HG02610 (cell line): ENCODE results near the gene RELN.
"Not testable (repeated sequence)": the region's sequence is repeated elsewhere in the genome, so short reads cannot be mapped to it uniquely, and the experiment has no call there.

Experiments
- ATAC-seq: cut with Tn5 transposase; IDR thresholded peaks from one replicate; pipeline ENCODE4 v1.9.1; 2021; ENCODE audit warnings: mild to moderate bottlenecking, moderate library complexity; ENCODE audit not compliant: unreplicated experiment

Gene RELN

DNA sequence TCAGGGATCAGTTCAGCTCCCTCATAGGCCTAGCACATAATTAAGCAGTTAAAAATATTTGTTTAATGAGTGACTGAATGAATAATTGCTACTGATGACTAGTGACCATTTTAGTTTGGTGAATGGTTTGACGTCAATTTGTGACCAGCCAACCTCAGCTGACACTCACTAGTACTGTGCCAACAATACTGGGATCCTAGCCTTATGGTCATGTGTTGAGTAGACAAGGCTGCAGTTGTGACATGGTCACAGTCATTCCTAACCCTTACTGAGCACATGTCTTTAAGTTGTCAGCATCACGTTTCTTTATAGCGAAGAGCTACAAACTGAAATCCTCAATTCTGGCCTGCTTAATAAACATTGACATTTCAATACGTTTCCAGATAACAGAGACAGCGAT lies 456.5 kb downstream of the RELN start:
- ATAC-seq = no peak

GRCh38 chr7:103528152-103528551 lies 461.3 kb downstream of the RELN start:
- ATAC-seq = no peak

DNA sequence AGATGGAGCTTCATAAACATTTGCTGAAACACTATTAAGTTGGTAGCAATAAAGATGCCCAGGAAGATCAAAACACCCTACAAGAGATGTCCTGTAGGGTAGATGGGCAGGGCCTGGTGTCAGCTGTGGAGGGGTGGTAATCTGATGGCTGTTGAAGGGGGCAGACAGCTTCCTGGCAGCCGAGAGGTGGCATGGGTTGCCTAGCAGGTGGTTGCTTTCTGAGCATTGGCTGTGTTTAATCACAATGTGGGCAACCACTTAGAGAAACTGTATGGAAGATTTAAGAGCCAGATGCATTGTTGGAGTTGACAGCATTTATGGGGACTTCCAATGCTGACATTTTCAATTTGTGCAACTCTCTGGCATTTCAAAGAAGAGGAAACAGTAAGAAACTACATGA lies 463.5 kb downstream of the RELN start:
- ATAC-seq = no peak

- ATAC-seq = no peak
Observed at GRCh38 chr7:103524042-103524907, 465.2 kb downstream of the RELN start.

DNA sequence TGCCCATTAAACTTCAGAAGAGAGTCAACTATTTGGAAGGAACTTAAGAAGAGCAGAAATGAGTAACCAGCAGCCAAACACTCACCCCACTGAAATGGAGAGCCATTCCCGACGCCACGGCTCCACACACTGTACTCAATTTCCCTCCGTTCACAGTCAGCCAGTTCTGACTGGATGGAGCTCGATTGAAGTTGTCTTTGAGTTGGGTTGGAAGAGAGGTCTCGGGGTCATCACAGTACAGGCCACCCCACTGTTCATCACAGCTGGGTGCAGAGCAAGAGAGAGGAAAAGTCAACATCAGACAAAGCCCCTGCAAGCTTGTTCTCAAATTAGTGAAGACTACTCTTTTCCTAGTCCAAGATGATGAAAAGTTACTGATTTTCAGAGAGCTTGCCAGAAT lies 467.5 kb downstream of the RELN start:
- ATAC-seq = no peak

DNA sequence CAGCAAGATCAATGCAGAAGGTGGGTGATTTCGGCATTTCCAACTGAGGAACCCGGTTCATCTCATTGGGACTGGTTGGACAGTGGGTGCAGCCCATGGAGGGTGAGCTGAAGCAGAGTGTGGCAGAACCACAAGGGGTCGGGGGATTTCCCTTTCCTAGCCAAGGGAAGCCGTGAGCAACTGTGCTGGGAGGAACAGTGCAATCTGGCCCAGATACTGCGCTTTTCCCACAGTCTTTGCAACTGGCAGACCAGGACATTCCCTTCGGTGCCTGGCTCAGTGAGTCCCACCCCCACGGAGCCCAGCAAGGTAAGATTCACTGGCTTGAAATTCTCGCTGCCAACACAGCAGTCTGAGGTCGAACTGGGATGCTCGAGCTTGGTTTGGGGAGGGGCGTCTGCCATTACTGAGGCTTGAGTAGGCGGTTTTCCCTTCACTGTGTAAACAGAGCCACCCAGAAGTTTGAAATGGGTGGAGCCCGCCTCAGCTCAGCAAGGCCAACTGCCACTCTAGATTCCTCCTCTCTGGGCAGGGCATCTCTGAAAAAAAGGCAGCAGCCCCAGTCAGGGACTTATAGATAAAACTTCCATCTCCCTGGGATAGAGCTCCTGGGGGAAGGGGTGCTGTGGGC lies 484.8 kb downstream of the RELN start:
- no peak for ATAC-seq

- ATAC-seq = no peak
Observed at GRCh38 chr7:103501206-103501605, 488.3 kb downstream of the RELN start.

DNA sequence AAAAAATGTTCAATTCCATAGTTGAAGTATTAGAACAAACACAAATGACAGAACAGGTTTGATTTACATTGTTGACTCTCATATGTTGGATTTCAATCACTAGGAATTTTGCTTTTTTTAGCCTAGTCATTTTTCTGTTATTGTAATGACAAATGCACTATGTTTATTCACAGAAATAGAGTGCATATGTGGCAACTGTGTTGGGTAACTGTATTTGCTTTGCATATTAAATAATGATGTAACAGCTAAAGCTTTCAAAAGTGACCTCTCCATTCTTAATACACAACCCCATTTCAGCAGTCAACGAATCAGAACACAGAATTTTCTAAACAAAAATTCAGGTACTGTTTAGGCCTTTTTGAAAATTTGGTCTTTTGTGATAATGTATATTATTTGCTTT lies 489.5 kb downstream of the RELN start:
- no peak for ATAC-seq

DNA sequence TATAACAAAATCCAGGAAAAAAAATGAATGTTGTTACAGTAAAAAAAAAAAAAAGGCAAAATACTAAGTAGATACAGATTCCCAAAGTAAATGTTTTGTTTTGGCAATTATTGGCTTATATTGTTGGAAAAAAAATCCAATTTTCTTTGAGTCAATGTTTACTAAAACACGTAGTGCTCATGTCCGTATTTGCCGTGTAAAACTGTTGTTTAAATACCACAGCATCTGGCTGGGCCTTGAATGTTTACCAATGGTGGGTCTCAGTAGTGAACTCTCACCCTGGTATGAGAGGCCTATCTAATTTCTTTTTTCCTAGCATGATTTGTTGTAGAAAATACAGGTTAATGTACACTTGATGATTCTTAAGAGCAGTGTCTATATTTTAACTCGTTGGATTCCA lies 502.0 kb downstream of the RELN start:
- no peak for ATAC-seq

GRCh38 chr7:103486873-103487272 lies 502.6 kb downstream of the RELN start:
- not testable (repeated sequence) for ATAC-seq

DNA sequence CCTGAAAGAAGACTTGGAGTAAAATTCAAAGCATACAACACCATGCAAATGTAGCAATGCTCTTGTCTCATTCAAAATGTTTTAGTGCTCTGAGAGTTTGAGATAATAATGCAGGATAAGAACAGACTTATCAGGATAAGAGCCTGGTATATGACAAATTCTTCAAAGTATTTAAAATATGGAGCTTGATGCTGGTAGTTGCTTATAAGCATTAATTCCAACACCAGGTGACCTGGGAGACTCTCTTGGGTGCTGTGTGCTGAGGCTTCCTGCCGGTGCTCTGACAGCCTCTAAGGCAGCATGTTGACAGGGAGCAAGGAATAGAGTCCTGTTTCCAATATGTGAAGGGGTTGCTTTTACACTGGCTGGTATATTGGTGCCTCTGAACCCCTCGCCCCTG lies 508.7 kb downstream of the RELN start:
- no peak for ATAC-seq

- ATAC-seq = no peak
Observed at GRCh38 chr7:103474956-103475355, 514.5 kb downstream of the RELN start.

- ATAC-seq = no peak
Observed at GRCh38 chr7:103469095-103469948, 520.1 kb downstream of the RELN start.

- no peak for ATAC-seq
Observed at GRCh38 chr7:103466814-103467213, 522.6 kb downstream of the RELN start.

DNA sequence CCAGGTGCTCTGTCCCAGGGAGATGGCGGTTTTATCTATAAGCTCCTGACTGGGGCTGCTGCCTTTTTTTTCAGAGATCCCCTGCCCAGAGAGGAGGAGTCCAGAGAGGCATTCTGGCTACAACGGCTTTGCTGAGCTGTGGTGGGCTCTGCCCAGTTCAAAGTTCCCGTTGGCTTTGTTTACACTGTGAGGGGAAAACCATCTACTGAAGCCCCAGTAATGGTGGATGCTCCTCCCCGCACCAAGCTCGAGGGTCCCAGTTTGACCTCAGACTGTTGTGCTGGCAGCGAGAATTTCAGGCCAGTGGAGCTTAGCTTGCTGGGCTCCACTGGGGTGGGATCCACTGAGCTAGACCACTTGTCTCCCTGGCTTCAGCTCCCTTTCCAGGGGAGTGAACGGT lies 527.1 kb downstream of the RELN start:
- no peak for ATAC-seq

DNA sequence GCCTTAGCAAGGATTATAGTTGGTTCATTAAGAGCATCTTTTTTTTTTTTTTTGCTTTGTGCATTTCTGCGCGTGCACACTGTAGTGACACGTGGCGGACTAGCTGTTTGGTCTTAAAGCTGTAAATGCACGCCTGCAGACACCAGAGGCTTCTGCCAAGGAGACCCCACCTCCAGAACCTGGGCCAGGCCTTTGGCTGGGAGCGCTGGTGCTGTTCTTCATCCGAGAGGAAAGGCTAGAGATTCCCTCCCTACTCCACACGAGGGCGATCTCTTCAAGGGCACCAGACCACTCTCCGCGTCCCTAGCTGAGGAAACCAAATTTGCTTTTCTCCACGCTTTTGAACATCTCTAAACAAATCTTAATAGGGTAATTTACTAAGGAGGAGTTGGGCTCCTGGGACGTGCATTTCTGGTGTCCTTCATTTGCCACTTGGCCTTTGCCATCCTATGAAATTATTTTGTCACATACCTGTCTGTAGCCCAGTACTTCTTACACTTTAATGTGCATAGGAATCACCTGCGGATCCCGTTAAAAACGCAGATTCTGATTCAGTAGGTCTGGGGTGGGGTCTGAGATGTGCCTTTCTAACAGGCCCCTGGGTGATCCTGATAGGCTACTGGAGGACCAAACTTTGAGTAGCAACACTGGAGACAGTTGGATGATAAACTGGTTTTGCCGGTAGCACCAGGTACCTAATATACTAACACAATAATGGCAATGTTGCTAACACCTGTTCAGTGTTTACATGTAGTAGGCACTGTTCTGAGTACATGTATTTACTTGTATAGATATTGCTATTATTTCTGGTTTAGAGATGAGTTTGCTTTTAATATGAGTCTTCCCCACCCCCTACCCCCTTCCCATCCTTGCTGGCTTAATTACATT lies 542.1 kb downstream of the RELN start:
- ATAC-seq = peak; percentile 80

GRCh38 chr7:103446049-103446520 lies 543.4 kb downstream of the RELN start, which contains the start of gene SLC26A5:
TSS of gene SLC26A5 (minus strand) at chr7:103446207. CDS start at chr7:103421514, 24,693 bp downstream.
- peak; percentile 44 for ATAC-seq

DNA sequence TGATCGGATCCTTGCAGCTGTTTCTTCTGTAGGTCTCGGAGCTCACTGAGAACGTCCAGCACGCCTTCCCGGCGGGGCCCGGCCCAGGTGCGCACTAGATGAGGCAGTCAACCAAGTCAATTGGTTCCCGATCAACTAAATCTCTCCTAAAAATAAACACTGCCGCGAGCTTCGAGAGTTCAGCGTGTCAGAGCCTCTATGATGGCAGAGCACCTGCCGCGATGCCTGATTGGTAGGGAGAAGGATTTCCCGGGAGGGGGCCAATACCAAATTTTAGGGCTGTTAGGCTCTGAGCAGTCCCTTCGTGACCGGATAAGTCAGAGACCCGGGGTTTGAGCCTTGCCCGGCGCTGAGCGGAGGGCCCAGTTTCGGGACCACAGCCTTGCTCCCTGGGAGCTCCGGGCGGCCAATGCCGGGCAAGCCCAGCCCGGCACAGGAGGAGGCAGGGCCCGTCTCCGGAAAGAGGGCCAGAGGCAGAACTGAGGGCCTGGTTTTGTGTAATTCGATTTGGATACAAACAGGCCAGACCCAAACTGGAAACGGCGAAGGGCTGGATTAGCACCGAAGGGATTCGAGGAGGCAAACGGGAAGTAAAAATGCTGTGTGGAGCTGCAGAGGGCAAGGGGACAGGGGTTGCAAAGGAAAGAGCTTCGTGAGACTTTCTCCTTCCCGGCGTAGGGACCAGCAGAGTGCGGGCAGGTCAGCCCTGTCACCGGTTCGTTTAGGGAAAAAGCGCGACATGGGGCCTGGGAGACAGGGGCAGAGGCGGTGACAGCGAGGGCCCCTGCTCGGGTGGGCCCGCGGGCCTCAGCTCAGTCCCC lies 544.0 kb downstream of the RELN start:
- ATAC-seq = peak; percentile 15

DNA sequence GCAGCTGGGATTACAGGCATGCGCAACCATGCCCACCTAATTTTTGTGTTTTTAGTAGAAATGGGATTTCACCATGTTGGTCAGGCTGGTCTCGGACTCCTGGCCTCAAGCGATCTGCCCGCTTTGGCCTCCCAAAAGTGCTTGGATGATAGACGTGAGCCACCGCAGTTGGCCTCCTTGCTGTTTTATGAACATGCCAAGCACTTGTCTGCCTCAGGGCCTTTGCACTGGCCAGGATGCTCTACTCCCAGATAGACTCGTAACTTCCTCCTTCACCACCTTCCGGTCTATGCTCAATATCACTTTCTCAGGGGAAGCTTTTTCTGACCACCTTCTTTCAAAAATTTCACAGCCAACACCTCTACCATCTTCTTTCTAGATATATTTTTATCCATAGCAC lies 549.8 kb downstream of the RELN start:
- ATAC-seq = no peak
